VCaP (cell line): Measurements from ENCODE around the gene PRKCH.

Experiments used
- H3K27ac ChIP-seq: fragments of 450-650 bp; 2 replicates; pipeline ENCODE4 v1.5.1; 2017
- CTCF ChIP-seq: fragments of 450-650 bp; conservative IDR thresholded peaks from 2 replicates; pipeline ENCODE4 v1.5.1; 2017; ENCODE audit warnings: mild to moderate bottlenecking, moderate library complexity

PRKCH gene

GRCh38 chr14:61344437-61345150 is 23.2 kb downstream of the PRKCH start:
- no peak overlapping the region for H3K27ac ChIP-seq
- no peak for TF ChIP-seq CTCF

GRCh38 chr14:61345151-61345482 is 23.7 kb downstream of the PRKCH start:
- H3K27ac ChIP-seq, result no peak overlapping the region
- TF ChIP-seq CTCF, result no peak

GRCh38 chr14:61346221-61346620 is 24.8 kb downstream of the PRKCH start:
- H3K27ac ChIP-seq, result no peak overlapping the region

GRCh38 chr14:61346793-61347192 is 25.4 kb downstream of the PRKCH start:
- TF ChIP-seq CTCF, result no peak
- no peak overlapping the region for H3K27ac ChIP-seq

More at GRCh38 chr14:61346221-61346620, 24.8 kb downstream of the PRKCH start:
- TF ChIP-seq CTCF, result no peak

- H3K27ac ChIP-seq, result no peak overlapping the region
- TF ChIP-seq CTCF, result no peak
Measured at GRCh38 chr14:61347826-61348443, 26.6 kb downstream of the PRKCH start.

GRCh38 chr14:61350427-61351270 is 29.3 kb downstream of the PRKCH start:
- H3K27ac ChIP-seq, result no peak overlapping the region
- TF ChIP-seq CTCF, result no peak

GRCh38 chr14:61351477-61351876 is 30.1 kb downstream of the PRKCH start:
- no peak overlapping the region for H3K27ac ChIP-seq
- no peak for TF ChIP-seq CTCF
